Right lobe of liver (tissue), 4 donors: ENCODE measurements around the gene SEC24B.

Experiments
- POLR2A ChIP-seq: fragments of 450-650 bp; IDR thresholded peaks from one replicate; pipeline ENCODE4 v1.6.1; 2017; ENCODE audit warnings: antibody characterized with exemption, mild to moderate bottlenecking
- TF ChIP-seq, protein P1 (sequence below), 4 donors: fragments of 200-600 bp in 3 of 4; fragments of 450-650 bp in 1 of 4; IDR thresholded peaks; one replicate each; pipeline versions ENCODE4 v1.5.1 to v1.8.0; 2016 to 2022; ENCODE audit warnings: antibody characterized with exemption in 4 of 4, mild to moderate bottlenecking in 2 of 4
- donor health status: DM: no; HTN: no; CAD: no.
- donor health status: DM: no; HTN: no; CAD: no.
- donor health status: DM: no; HTN: yes; CAD: no.

- no peak for TF ChIP-seq POLR2A
- TF ChIP-seq, protein P1, sequence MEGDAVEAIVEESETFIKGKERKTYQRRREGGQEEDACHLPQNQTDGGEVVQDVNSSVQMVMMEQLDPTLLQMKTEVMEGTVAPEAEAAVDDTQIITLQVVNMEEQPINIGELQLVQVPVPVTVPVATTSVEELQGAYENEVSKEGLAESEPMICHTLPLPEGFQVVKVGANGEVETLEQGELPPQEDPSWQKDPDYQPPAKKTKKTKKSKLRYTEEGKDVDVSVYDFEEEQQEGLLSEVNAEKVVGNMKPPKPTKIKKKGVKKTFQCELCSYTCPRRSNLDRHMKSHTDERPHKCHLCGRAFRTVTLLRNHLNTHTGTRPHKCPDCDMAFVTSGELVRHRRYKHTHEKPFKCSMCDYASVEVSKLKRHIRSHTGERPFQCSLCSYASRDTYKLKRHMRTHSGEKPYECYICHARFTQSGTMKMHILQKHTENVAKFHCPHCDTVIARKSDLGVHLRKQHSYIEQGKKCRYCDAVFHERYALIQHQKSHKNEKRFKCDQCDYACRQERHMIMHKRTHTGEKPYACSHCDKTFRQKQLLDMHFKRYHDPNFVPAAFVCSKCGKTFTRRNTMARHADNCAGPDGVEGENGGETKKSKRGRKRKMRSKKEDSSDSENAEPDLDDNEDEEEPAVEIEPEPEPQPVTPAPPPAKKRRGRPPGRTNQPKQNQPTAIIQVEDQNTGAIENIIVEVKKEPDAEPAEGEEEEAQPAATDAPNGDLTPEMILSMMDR (IDR thresholded peaks at IDR 0.05): no peak
These were observed 52.4 kb downstream of the SEC24B start for GRCh38 chr4:109486007-109486406.
